Tibial nerve (tissue), 4 donors: ENCODE data around the gene VKORC1. TPM values are rescaled to one million over a fixed set of nuclear protein-coding genes. Genes with fewer than 3 reads are reported as not detected.

ENCODE experiments used
- DNase-seq, 2 donors: peaks; one replicate each; pipeline ENCODE4 v3.0.0-alpha.2; 2019; ENCODE audit warnings: low spot score in 2 of 2
- H3K27ac ChIP-seq, 4 donors: fragments of 200-600 bp; sonication (generic) in 3 of 4; one replicate each; pipeline ENCODE4 v1.5.1; 2017 to 2019; ENCODE audit warnings: mild to moderate bottlenecking in 1 of 4
- H3K27me3 ChIP-seq, 2 donors: fragments of 200-600 bp; sonication (generic) in 1 of 2; one replicate each; pipeline versions ENCODE4 v1.5.1 to v1.6.0; 2017 to 2019
- H3K36me3 ChIP-seq, 3 donors: fragments of 200-600 bp; sonication (generic); one replicate each; pipeline ENCODE4 v1.5.1; 2018 to 2019
- H3K4me1 ChIP-seq, 4 donors: fragments of 200-600 bp; sonication (generic) in 3 of 4; one replicate each; pipeline ENCODE4 v1.5.1; 2017 to 2019
- H3K4me3 ChIP-seq, 4 donors: fragments of 200-600 bp; sonication (generic) in 3 of 4; one replicate each; pipeline ENCODE4 v1.5.1; 2017 to 2019; ENCODE audit warnings: mild to moderate bottlenecking in 1 of 4, moderate library complexity in 1 of 4
- H3K9me3 ChIP-seq, 4 donors: fragments of 200-600 bp; sonication (generic) in 3 of 4; one replicate each; pipeline ENCODE4 v1.5.1; 2017 to 2019
- CTCF ChIP-seq, 5 experiments: fragments of 200-600 bp in 3 of 5; fragments of 450-650 bp in 2 of 5; sonication (generic) in 3 of 5; IDR thresholded peaks; one replicate each; pipeline ENCODE4 v1.5.1; 2016 to 2019; ENCODE audit warnings: antibody characterized with exemption in 5 of 5, mild to moderate bottlenecking in 3 of 5, moderate library complexity in 2 of 5
- EP300 ChIP-seq, 2 donors: sonication (generic); formaldehyde crosslinking; IDR thresholded peaks; one replicate each; pipeline ENCODE4 v1.6.1; 2017; ENCODE audit warnings: antibody characterized with exemption in 2 of 2, mild to moderate bottlenecking in 1 of 2
- POLR2A ChIP-seq, 2 donors: fragments of 450-650 bp; IDR thresholded peaks; one replicate each; pipeline ENCODE4 v1.6.1; 2017; ENCODE audit warnings: antibody characterized with exemption in 2 of 2, mild to moderate bottlenecking in 2 of 2, moderate library complexity in 2 of 2
- WGBS, 2 donors: methylation state at CpG; one replicate each; pipeline ENCODE4 v1.1.5; 2018; 5-methylcytosine and 5-hydroxymethylcytosine counted together
- total RNA-seq, 4 donors: library from RNA; depleted of rRNA; stranded (reverse); fragments of >200 nt; gene quantifications; one replicate each; pipeline ENCODE4 v1.1.0, GENCODE V29; 2016

Gene VKORC1
- total RNA-seq, 4 donors from 2014 or later = 114 to 180 (median 136) TPM

- no peak for DNase-seq
- H3K9me3 ChIP-seq = no peaks in the 10 kb centered on the region
- H3K4me1 ChIP-seq = peaks cover 0 to 41% (median 2%) of the 10 kb centered on the region in 4 donors
- no peak for TF ChIP-seq CTCF (IDR thresholded peaks at IDR 0.05)
- no peak for TF ChIP-seq EP300 (IDR thresholded peaks at IDR 0.05)
- TF ChIP-seq POLR2A (IDR thresholded peaks at IDR 0.05) = no peak
- H3K27me3 ChIP-seq = peaks cover 0 to 19% of the 10 kb centered on the region in 2 donors
- 85 to 87% methylated on average over 18 to 20 of the region's 20 CpGs for WGBS, 2 donors
- H3K4me3 ChIP-seq = no peak overlapping the region
- peaks cover 0 to 60% (median under 1%) of the 10 kb centered on the region in 3 donors for H3K36me3 ChIP-seq
- H3K27ac ChIP-seq = peak overlapping the region in 2 of 4 donors; percentile 41 to 85
Measured at GRCh38 chr16:31132303-31132979, 37.8 kb upstream of the VKORC1 start.

- WGBS, 2 donors = 79 to 83% methylated on average over 3 to 5 of the region's 5 CpGs
- TF ChIP-seq POLR2A (IDR thresholded peaks at IDR 0.05) = no peak
- no peak for TF ChIP-seq CTCF (IDR thresholded peaks at IDR 0.05)
- no peak for TF ChIP-seq EP300 (IDR thresholded peaks at IDR 0.05)
- Histone ChIP-seq H3K4me3 (no peak overlapping the region), H3K27me3 (peaks cover 0 to 18% of the 10 kb centered on the region in 2 donors), H3K36me3 (peaks cover 0 to 66% (median 4%) of the 10 kb centered on the region in 3 donors), H3K4me1 (peaks cover 0 to 43% (median 2%) of the 10 kb centered on the region in 4 donors), H3K27ac (peak overlapping the region in 2 of 4 donors; percentile 47 to 85), H3K9me3 (no peaks in the 10 kb centered on the region)
- DNase-seq = no peak
Measured at GRCh38 chr16:31131841-31132271, 37.3 kb upstream of the VKORC1 start.

DNA sequence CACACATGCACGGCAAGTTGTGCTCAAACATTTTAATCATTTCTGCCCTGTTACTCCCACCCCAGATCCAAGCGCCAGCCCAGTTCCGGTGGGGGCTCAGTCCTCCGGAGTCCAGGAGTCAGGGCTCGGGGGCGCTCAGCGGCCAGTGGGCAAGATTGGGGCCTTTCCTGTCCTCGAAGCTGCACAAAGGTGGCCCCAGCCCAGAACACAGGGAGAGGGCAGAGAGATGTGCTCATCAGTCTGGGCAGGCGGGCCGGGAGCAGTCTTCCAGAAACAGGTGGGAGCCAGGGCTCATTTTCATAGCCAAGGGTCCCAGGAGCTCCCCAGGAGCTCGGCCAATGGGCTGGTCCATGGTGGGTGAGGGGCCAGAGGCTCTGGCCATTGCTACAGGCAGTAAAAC, 36.8 kb upstream of the VKORC1 start:
- Histone ChIP-seq H3K27me3 (peaks cover 0 to 14% of the 10 kb centered on the region in 2 donors), H3K4me1 (peaks cover 0 to 43% (median 2%) of the 10 kb centered on the region in 4 donors), H3K27ac (peak overlapping the region in 2 of 4 donors; percentile 47 to 85), H3K9me3 (no peaks in the 10 kb centered on the region), H3K4me3 (no peak overlapping the region), H3K36me3 (peaks cover 0 to 70% (median 4%) of the 10 kb centered on the region in 3 donors)
- no peak for TF ChIP-seq POLR2A (IDR thresholded peaks at IDR 0.05)
- TF ChIP-seq CTCF (IDR thresholded peaks at IDR 0.05) = no peak
- TF ChIP-seq EP300 (IDR thresholded peaks at IDR 0.05) = no peak
- DNase-seq = no peak
- 89 to 95% methylated on average over 10 to 11 of the region's 11 CpGs for WGBS, 2 donors

DNA sequence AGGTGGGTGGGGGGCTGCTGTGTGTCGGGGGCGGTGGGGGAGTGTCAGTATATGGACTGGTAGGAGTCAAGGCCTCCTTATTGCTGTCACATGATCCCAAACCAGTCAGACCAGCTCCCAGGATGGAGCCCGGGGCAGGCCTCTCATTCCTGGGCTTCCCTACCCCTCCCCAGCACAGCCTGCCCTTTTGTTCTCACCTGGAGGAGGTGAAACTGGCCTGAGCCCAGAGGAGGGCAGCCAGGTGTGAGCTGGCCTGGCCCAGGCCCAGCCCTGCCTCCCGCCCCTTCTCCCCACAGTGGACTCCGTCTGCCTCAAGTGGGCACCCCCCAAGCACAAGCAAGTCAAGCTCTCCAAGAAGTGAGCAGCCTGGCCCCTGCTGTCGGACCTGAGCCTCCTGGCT, 36.3 kb upstream of the VKORC1 start:
- Histone ChIP-seq H3K4me3 (no peak overlapping the region), H3K27me3 (peaks cover 0 to 9% of the 10 kb centered on the region in 2 donors), H3K9me3 (no peaks in the 10 kb centered on the region), H3K27ac (peak overlapping the region in 3 of 4 donors; percentile 47 to 85 (median 84)), H3K4me1 (peaks cover 0 to 43% (median 2%) of the 10 kb centered on the region in 4 donors), H3K36me3 (peaks cover 0 to 75% (median 4%) of the 10 kb centered on the region in 3 donors)
- WGBS, 2 donors = 72 to 76% methylated on average over 5 to 6 of the region's 6 CpGs
- TF ChIP-seq POLR2A (IDR thresholded peaks at IDR 0.05) (no peak), CTCF (IDR thresholded peaks at IDR 0.05) (no peak), EP300 (IDR thresholded peaks at IDR 0.05) (no peak)
- no peak for DNase-seq

- WGBS, 2 donors = 64 to 94% methylated on average over 7 to 8 of the region's 10 CpGs
- peaks cover 0 to 41% (median 2%) of the 10 kb centered on the region in 4 donors for H3K4me1 ChIP-seq
- peaks cover 0 to 4% of the 10 kb centered on the region in 2 donors for H3K27me3 ChIP-seq
- H3K9me3 ChIP-seq = no peaks in the 10 kb centered on the region
- H3K36me3 ChIP-seq = peaks cover 0 to 80% (median 4%) of the 10 kb centered on the region in 3 donors
- peak overlapping the region in 1 of 4 donors; percentile 4 for H3K4me3 ChIP-seq
- peak overlapping the region; percentile 1 to 85 (median 80) for H3K27ac ChIP-seq
- DNase-seq = no peak
- TF ChIP-seq EP300 (IDR thresholded peaks at IDR 0.05) (no peak), CTCF (IDR thresholded peaks at IDR 0.05) (no peak), POLR2A (IDR thresholded peaks at IDR 0.05) (no peak)
Measured at GRCh38 chr16:31130336-31130891, 35.8 kb upstream of the VKORC1 start.
